H1 (cell line): ENCODE measurements around the gene HSH2D. TPM values are rescaled to one million over a fixed set of nuclear protein-coding genes. Genes with fewer than 3 reads are reported as not detected.

ENCODE experiments used
- CTCF ChIA-PET: fragments of 300-600 bp; sonication (Branson Sonifier 250); formaldehyde crosslinking; loops from one replicate; lab custom pipeline; 2021; ENCODE audit not compliant: partially characterized antibody; lab: Charles Lee
- POLR2A ChIA-PET: fragments of 300-600 bp; sonication (Branson Sonifier 250); formaldehyde crosslinking; loops from one replicate; lab custom pipeline; 2021; ENCODE audit warnings: inconsistent platforms; ENCODE audit not compliant: partially characterized antibody; lab: Charles Lee
- DNase-seq, 2 experiments: peaks; one replicate each; pipeline versions ENCODE4 v3.0.0 to v3.0.0-alpha.2; 2010 to 2022; ENCODE audit warnings: low spot score in 2 of 2, low read depth in 1 of 2, mixed read lengths in 1 of 2
- FAIRE-seq: peaks from 2 replicates; lab custom pipeline; 2011; peaks lifted over from hg19 to GRCh38; lab: Jason Lieb, UNC
- H2AFZ ChIP-seq: 2 replicates; pipeline ENCODE4 v1.8.1; 2012; ENCODE audit warnings: low read length, inconsistent platforms
- H2AK5ac ChIP-seq: 2 replicates; pipeline ENCODE4 v1.6.1; 2013; ENCODE audit warnings: low read depth, low read length
- H2BK120ac ChIP-seq: replicated peaks from 2 replicates; pipeline ENCODE3; 2013; ENCODE audit warnings: low read depth, low read length, inconsistent platforms
- H2BK12ac ChIP-seq: 2 replicates; pipeline ENCODE4 v1.6.1; 2013; ENCODE audit warnings: low read depth, low read length
- H2BK15ac ChIP-seq: 2 replicates; pipeline ENCODE4 v1.6.1; 2013; ENCODE audit warnings: low read length
- H2BK20ac ChIP-seq: 2 replicates; pipeline ENCODE4 v1.6.1; 2013; ENCODE audit warnings: low read length
- H2BK5ac ChIP-seq: 2 replicates; pipeline ENCODE4 v1.6.1; 2013; ENCODE audit warnings: low read depth, low read length
- H3K14ac ChIP-seq: 2 replicates; pipeline ENCODE4 v1.6.1; 2013; ENCODE audit warnings: inconsistent platforms; ENCODE audit not compliant: insufficient read length
- H3K18ac ChIP-seq: 2 replicates; pipeline ENCODE4 v1.6.1; 2013; ENCODE audit warnings: low read length; ENCODE audit errors: extremely low read depth
- H3K23ac ChIP-seq: 2 replicates; pipeline ENCODE4 v1.6.1; 2013; ENCODE audit warnings: inconsistent platforms; ENCODE audit not compliant: insufficient read length
- H3K23me2 ChIP-seq: 2 replicates; pipeline ENCODE4 v1.6.1; 2013; ENCODE audit warnings: low read depth, low read length
- H3K27ac ChIP-seq: 2 replicates; pipeline ENCODE4 v1.6.1; 2011; ENCODE audit warnings: low read depth, low read length, inconsistent platforms
- H3K27me3 ChIP-seq, 4 experiments: replicated peaks in 1 of 4; 1 replicate in 1 of 4; 2 replicates in 3 of 4; pipeline versions ENCODE4 v1.6.1 to v1.8.1; 2011 to 2013; ENCODE audit warnings: low read length in 3 of 4, mild to moderate bottlenecking in 3 of 4, inconsistent platforms in 2 of 4, mixed read lengths in 2 of 4, moderate library complexity in 1 of 4; ENCODE audit not compliant: control insufficient read depth in 3 of 4, insufficient read depth in 3 of 4; ENCODE audit errors: extremely low read depth in 1 of 4
- H3K36me3 ChIP-seq, 4 experiments: 2 replicates each; pipeline versions ENCODE4 v1.6.1 to v1.8.1; 2011 to 2013; ENCODE audit warnings: mild to moderate bottlenecking in 4 of 4, low read length in 3 of 4, moderate library complexity in 2 of 4, control low read depth in 1 of 4, inconsistent platforms in 1 of 4; ENCODE audit not compliant: insufficient read depth in 4 of 4, control insufficient read depth in 2 of 4
- H3K4ac ChIP-seq: replicated peaks from 2 replicates; pipeline ENCODE3; 2013; ENCODE audit warnings: low read length, low read depth, mixed read lengths, inconsistent platforms; ENCODE audit not compliant: insufficient read length
- H3K4me1 ChIP-seq, 4 experiments: replicated peaks in 1 of 4; 1 replicate in 1 of 4; 2 replicates in 3 of 4; pipeline versions ENCODE4 v1.6.1 to v1.8.1; 2011 to 2013; ENCODE audit warnings: low read length in 3 of 4, inconsistent platforms in 2 of 4, mixed read lengths in 1 of 4; ENCODE audit not compliant: insufficient read depth in 4 of 4, control insufficient read depth in 3 of 4
- H3K4me2 ChIP-seq, 2 experiments: 2 replicates each; pipeline versions ENCODE4 v1.6.1 to v1.8.1; 2011 to 2013; ENCODE audit warnings: low read depth in 2 of 2, low read length in 2 of 2, control low read depth in 1 of 2, inconsistent platforms in 1 of 2, mild to moderate bottlenecking in 1 of 2; ENCODE audit not compliant: insufficient read depth in 1 of 2
- H3K4me3 ChIP-seq, 4 experiments: fragments of 200-600, 300-600 bp in 1 of 4; sonication (generic), shearing (Covaris generic), sonication (Bioruptor Twin) in 1 of 4; 2 replicates each; pipeline versions ENCODE4 v1.5.1 to v1.8.1; 2011 to 2016; ENCODE audit warnings: low read length in 4 of 4, low read depth in 3 of 4, control low read depth in 2 of 4, inconsistent platforms in 2 of 4, mild to moderate bottlenecking in 2 of 4, mixed read lengths in 1 of 4, moderate library complexity in 1 of 4; ENCODE audit not compliant: insufficient read depth in 2 of 4; ENCODE audit errors: extremely low read depth in 1 of 4
- H3K56ac ChIP-seq: replicated peaks from 2 replicates; pipeline ENCODE3; 2013; ENCODE audit warnings: low read depth, mild to moderate bottlenecking, mixed read lengths, low read length, inconsistent platforms; ENCODE audit not compliant: insufficient read length
- H3K79me1 ChIP-seq: 2 replicates; pipeline ENCODE4 v1.6.1; 2013; ENCODE audit warnings: low read depth, low read length, control low read depth
- H3K79me2 ChIP-seq, 2 experiments: 2 replicates each; pipeline versions ENCODE4 v1.6.1 to v1.8.1; 2012 to 2013; ENCODE audit warnings: low read length in 2 of 2, mild to moderate bottlenecking in 2 of 2, inconsistent platforms in 1 of 2; ENCODE audit not compliant: insufficient read depth in 2 of 2, control insufficient read depth in 1 of 2
- H3K9ac ChIP-seq, 4 experiments: replicated peaks in 1 of 4; 1 replicate in 1 of 4; 2 replicates in 3 of 4; pipeline versions ENCODE4 v1.6.1 to v1.8.1; 2011 to 2013; ENCODE audit warnings: low read depth in 3 of 4, low read length in 3 of 4, control low read depth in 2 of 4, mild to moderate bottlenecking in 2 of 4, moderate library complexity in 2 of 4, inconsistent platforms in 1 of 4; ENCODE audit errors: extremely low read depth in 1 of 4
- H3K9me3 ChIP-seq, 2 experiments: 2 replicates each; pipeline versions ENCODE4 v1.6.1 to v1.8.1; 2012 to 2013; ENCODE audit warnings: mild to moderate bottlenecking in 2 of 2, moderate library complexity in 2 of 2, control low read depth in 1 of 2, inconsistent platforms in 1 of 2, low read depth in 1 of 2, low read length in 1 of 2, mixed read lengths in 1 of 2; ENCODE audit not compliant: insufficient read depth in 2 of 2
- H4K20me1 ChIP-seq, 2 experiments: replicated peaks in 1 of 2; 2 replicates each; pipeline versions ENCODE3 to v1.8.1; 2011 to 2013; ENCODE audit warnings: inconsistent platforms in 2 of 2, low read length in 2 of 2, mild to moderate bottlenecking in 1 of 2; ENCODE audit not compliant: insufficient read depth in 2 of 2, control insufficient read depth in 1 of 2
- H4K5ac ChIP-seq: 2 replicates; pipeline ENCODE4 v1.6.1; 2013; ENCODE audit warnings: low read length, low read depth, mixed read lengths, inconsistent platforms; ENCODE audit not compliant: insufficient read length
- H4K8ac ChIP-seq: 2 replicates; pipeline ENCODE4 v1.8.0; 2013; ENCODE audit warnings: mild to moderate bottlenecking, moderate library complexity, low read length, inconsistent platforms; ENCODE audit not compliant: insufficient read depth; ENCODE audit errors: extremely low read depth
- H4K91ac ChIP-seq: replicated peaks from 2 replicates; pipeline ENCODE3; 2013; ENCODE audit warnings: low read length, mixed read lengths, inconsistent platforms; ENCODE audit not compliant: insufficient read length
- SP2 ChIP-seq: IDR thresholded peaks from 2 replicates; pipeline ENCODE4 v1.6.1; 2012; ENCODE audit warnings: mild to moderate bottlenecking, low read length, inconsistent platforms
- WGBS, 2 experiments: shearing (Covaris generic) in 1 of 2; methylation state at CpG; one replicate each; pipeline versions ENCODE4 v1.1.6 to v1.1.7; 2013 to 2015; ENCODE audit warnings: low lambda C conversion rate in 2 of 2, mixed read lengths in 2 of 2, inconsistent platforms in 1 of 2, low coverage in 1 of 2, missing lambda C conversion rate in 1 of 2; ENCODE audit not compliant: insufficient replicate concordance in 2 of 2, insufficient coverage in 1 of 2, insufficient read length in 1 of 2; ENCODE audit errors: extremely low coverage in 1 of 2, missing lambda C conversion rate in 1 of 2; 5-methylcytosine and 5-hydroxymethylcytosine counted together
- polyA plus RNA-seq, 7 experiments: library from polyadenylated mRNA; depleted of rRNA in 3 of 7; stranded (reverse) in 5 of 7; unstranded in 2 of 7; fragments of >200 nt in 5 of 7; fragments of 200-250 nt in 2 of 7; gene quantifications; 1 replicate in 5 of 7; 2 replicates in 1 of 7; 4 replicates in 1 of 7; pipeline versions ENCODE4 v1.2.1 to v1.2.3, GENCODE V29; 2011 to 2013; ENCODE audit warnings: missing spikeins in 2 of 7, mixed read lengths in 2 of 7
- total RNA-seq: library from RNA; stranded (reverse); fragmentation: NEBNext Ultra II Directional; extraction: Animal tissue kit (Norgen Biotek cat#: 25700); gene quantifications from 2 replicates; pipeline ENCODE4 v1.2.1, GENCODE V29; 2021
- TF ChIP-seq, protein P1 (sequence below): IDR thresholded peaks from 2 replicates; pipeline ENCODE4 v1.6.1; 2011; ENCODE audit warnings: low read depth, mild to moderate bottlenecking, low read length; ENCODE audit not compliant: insufficient read depth
- TF ChIP-seq, protein P2 (sequence below): IDR thresholded peaks from 2 replicates; pipeline ENCODE4 v1.6.1; 2011; ENCODE audit warnings: low read length, improper control_type of control experiment

The HSH2D gene
- total and polyA plus RNA-seq, 2 of the 8 experiments (the other 6 are each of a cell fraction or from before 2014, with no cell fraction given): 0.67 to 1.6 TPM

DNA sequence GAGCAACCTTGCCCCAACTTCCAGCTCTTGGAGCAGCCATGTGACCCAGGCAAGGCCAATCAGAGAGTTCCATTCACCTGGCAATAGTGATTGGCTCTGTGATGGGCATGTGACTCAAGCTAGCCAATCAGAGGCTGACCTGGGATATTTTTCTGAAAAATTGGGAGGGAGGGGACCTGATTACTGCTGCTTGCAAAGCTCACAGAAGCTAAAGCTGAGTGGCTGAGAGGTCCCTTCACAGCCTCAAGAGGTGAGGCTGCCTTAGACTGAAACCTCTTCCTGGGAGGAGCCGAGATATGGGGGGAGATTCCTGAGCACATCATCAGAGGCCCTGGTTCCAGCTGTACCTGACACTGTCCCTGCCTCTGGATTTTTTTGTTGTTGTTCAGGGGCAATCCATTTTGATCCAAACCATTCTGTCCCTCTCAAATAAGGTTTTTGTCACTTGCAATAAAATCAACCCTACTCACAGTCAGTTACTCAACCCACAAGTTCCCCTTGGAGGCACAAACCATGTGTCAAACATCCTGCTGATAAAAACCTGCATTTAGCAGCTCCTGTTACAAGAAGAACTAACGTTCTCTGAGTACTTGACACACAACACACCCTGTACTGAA is 25.1 kb downstream of the HSH2D start:
- no peak for DNase-seq
- no peak overlapping the region for H2AFZ ChIP-seq

More for the DNA sequence above, 25.1 kb downstream of the HSH2D start:
- Histone ChIP-seq H3K9ac (no peak overlapping the region), H3K4ac (no peak overlapping the region), H3K4me1 (no peaks in the 10 kb centered on the region), H3K4me2 (no peak overlapping the region), H2BK120ac (no peak overlapping the region), H3K79me2 (no peaks in the 10 kb centered on the region), H2BK12ac (no peak overlapping the region), H2BK5ac (no peak overlapping the region), H3K27me3 (no peaks in the 10 kb centered on the region), H3K14ac (no peak overlapping the region), H4K5ac (no peak overlapping the region), H3K23ac (no peak overlapping the region), H3K18ac (no peak overlapping the region), H4K91ac (no peak overlapping the region), H3K36me3 (no peaks in the 10 kb centered on the region), H2BK15ac (no peak overlapping the region), H2AK5ac (no peak overlapping the region), H3K23me2 (no peaks in the 10 kb centered on the region), H3K27ac (no peak overlapping the region), H3K56ac (no peak overlapping the region), H4K8ac (no peak overlapping the region), H3K4me3 (no peak overlapping the region), H2BK20ac (no peak overlapping the region), H4K20me1 (no peaks in the 10 kb centered on the region), H3K79me1 (no peaks in the 10 kb centered on the region), H3K9me3 (peaks cover 0 to 3% of the 10 kb centered on the region in 2 experiments; a peak in 2 of 4 replicates)
- ChIA-PET CTCF (interaction anchor here (0.6 to 1.1 kb wide), 2 partner anchors 13 to 58 kb away, joined by 3 read pairs; no protein-coding TSS in a partner anchor), POLR2A (interaction anchor here (1.1 kb wide), 1 partner anchor 51 kb away, joined by 3 read pairs; no protein-coding TSS in a partner anchor)
- 84% methylated on average over 2 of the region's 2 CpGs; no CpG with 5 or more reads in 1 of the 2 experiments for WGBS, 2 experiments
- no peak for FAIRE-seq
- TF ChIP-seq, protein P1, sequence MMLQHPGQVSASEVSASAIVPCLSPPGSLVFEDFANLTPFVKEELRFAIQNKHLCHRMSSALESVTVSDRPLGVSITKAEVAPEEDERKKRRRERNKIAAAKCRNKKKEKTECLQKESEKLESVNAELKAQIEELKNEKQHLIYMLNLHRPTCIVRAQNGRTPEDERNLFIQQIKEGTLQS: 0 out of 2 replicates have a peak, but pooled peaks have one; percentile 32
- TF ChIP-seq, protein P2, sequence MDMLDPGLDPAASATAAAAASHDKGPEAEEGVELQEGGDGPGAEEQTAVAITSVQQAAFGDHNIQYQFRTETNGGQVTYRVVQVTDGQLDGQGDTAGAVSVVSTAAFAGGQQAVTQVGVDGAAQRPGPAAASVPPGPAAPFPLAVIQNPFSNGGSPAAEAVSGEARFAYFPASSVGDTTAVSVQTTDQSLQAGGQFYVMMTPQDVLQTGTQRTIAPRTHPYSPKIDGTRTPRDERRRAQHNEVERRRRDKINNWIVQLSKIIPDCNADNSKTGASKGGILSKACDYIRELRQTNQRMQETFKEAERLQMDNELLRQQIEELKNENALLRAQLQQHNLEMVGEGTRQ: peak; percentile 71
- no peak for TF ChIP-seq SP2
- TF ChIP-seq, all 59 proteins: peak for 2
